ENCODE data around the gene SPINK13. TPM values are rescaled to one million over a fixed set of nuclear protein-coding genes. Genes with fewer than 3 reads are reported as not detected.

The SPINK13 gene
- total and polyA plus RNA-seq, 2 of the 4 experiments (the other 2 are of a cell fraction), result not detected

DNA sequence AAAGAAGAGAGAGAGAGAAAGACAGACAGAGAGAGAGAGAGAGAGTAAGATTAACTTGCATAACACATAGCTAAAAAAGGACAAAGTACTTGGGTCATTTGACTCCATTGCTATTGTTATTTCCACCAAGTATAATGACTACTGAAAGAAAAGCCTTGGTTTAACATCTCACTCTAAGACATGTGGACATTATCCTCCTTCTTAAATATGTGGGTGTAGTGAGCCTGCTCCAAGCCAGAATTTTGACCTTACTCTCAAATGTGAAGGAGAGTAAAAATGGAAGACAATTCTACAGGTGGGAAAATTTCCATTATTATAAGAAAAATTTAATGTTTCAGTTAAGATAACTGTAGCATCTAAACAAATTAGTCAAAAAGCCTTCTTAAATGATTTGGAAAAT is 38.8 kb upstream of the SPINK13 start:
- H3K4ac ChIP-seq (ENCODE audit: low read depth, low read length), result no peak overlapping the region
- no peak overlapping the region for H4K5ac ChIP-seq (ENCODE audit: low read depth, low read length)
- H3K9me3 ChIP-seq (ENCODE audit: control insufficient read depth, insufficient read depth, low read length), result no peaks in the 10 kb centered on the region
- H4K91ac ChIP-seq (ENCODE audit: insufficient read depth, low read depth, low read length), result no peak overlapping the region
- no peaks in the 10 kb centered on the region for H3K79me1 ChIP-seq (ENCODE audit: low read depth in 1 of 2, low read length in 2 of 2)
- H3K9ac ChIP-seq (ENCODE audit: low read depth, low read length), result no peak overlapping the region
- BruUV-seq (replicated peaks), result no TSS peak
- no peak overlapping the region for H3K4me3 ChIP-seq (ENCODE audit: insufficient read depth, low read depth, low read length)
- POLR2A ChIA-PET (ENCODE audit: unreplicated experiment), result no interaction called here
- in situ Hi-C loops (cut with MboI; ENCODE audit: low sequenced_read_pairs) (no loop called here), intact Hi-C loops (cut with micrococcal nuclease) (no loop called here), dilution Hi-C loops (cut with HindIII; ENCODE audit: low sequenced_read_pairs, unreplicated experiment) (no loop called here)
- H3K4me2 ChIP-seq (ENCODE audit: low read depth, low read length), result no peak overlapping the region
- no peak overlapping the region for H2AK9ac ChIP-seq (replicated peaks; ENCODE audit: low read depth, low read length, poor library complexity)
- H3K14ac ChIP-seq (replicated peaks; ENCODE audit: low read depth, low read length), result no peak overlapping the region
- H3K27ac ChIP-seq (ENCODE audit: insufficient read depth, low read length), result no peak overlapping the region
- DNase-seq (no peak), ATAC-seq (ENCODE audit: low read depth) (no peak)
- no peak overlapping the region for H2BK5ac ChIP-seq (ENCODE audit: low read depth, low read length, poor library complexity, severe bottlenecking)
- no peak overlapping the region for H4K8ac ChIP-seq (ENCODE audit: low read depth in 2 of 2, low read length in 2 of 2)
- no peaks in the 10 kb centered on the region for H3K9me1 ChIP-seq (ENCODE audit: insufficient read depth, low read length)
- H2BK120ac ChIP-seq (ENCODE audit: low read depth, low read length), result no peak overlapping the region
- TF ChIP-seq, protein P1, sequence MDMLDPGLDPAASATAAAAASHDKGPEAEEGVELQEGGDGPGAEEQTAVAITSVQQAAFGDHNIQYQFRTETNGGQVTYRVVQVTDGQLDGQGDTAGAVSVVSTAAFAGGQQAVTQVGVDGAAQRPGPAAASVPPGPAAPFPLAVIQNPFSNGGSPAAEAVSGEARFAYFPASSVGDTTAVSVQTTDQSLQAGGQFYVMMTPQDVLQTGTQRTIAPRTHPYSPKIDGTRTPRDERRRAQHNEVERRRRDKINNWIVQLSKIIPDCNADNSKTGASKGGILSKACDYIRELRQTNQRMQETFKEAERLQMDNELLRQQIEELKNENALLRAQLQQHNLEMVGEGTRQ (IDR thresholded peaks at IDR 0.05; ENCODE audit: low read depth, low read length), result no peak
- TF ChIP-seq MAFK (IDR thresholded peaks at IDR 0.05; ENCODE audit: low read depth, low read length), result no peak
- no peak for TF ChIP-seq MXI1 (IDR thresholded peaks at IDR 0.05; ENCODE audit: borderline replicate concordance, low read depth, low read length)
- no peak overlapping the region for H2BK20ac ChIP-seq (ENCODE audit: low read depth, low read length)
- no peak overlapping the region for H3K23ac ChIP-seq (ENCODE audit: low read depth, low read length)
- H3K18ac ChIP-seq (ENCODE audit: low read depth, low read length), result no peak overlapping the region
- no peaks in the 10 kb centered on the region for H3K4me1 ChIP-seq (ENCODE audit: control insufficient read depth, insufficient read depth, low read length)
- no peak overlapping the region for H2AK5ac ChIP-seq (ENCODE audit: low read depth, low read length)
- no peak overlapping the region for H3K56ac ChIP-seq (ENCODE audit: extremely low read depth, insufficient read depth, low read length)
- CTCF ChIA-PET, result no interaction called here
- H4K20me1 ChIP-seq (ENCODE audit: insufficient read depth, low read length), result no peaks in the 10 kb centered on the region
- H2AFZ ChIP-seq (replicated peaks; ENCODE audit: low read length, poor library complexity), result no peak overlapping the region
- H3K27me3 ChIP-seq (ENCODE audit: control insufficient read depth, insufficient read depth, low read length), result no peaks in the 10 kb centered on the region
- H3K36me3 ChIP-seq (ENCODE audit: control insufficient read depth, insufficient read depth, low read length), result no peaks in the 10 kb centered on the region
- H2BK15ac ChIP-seq (ENCODE audit: low read depth, low read length), result no peak overlapping the region
